NCI-H1092 treated with DMSO at 0.1 percent for 48 hours (cell line): Measurements from ENCODE around the gene ZBTB16.
A peak's percentile ranks its signal among the peaks of the same experiment; 100 is the strongest.

Source experiments
- DNase-seq: peaks from one replicate; lab custom pipeline; 2025; lab: John Stamatoyannopoulos, UW

The ZBTB16 gene

GRCh38 chr11:114130629-114131277, 71.2 kb downstream of the ZBTB16 start:
- DNase-seq = peak; percentile 4

- DNase-seq = peak; percentile 13
Measured at GRCh38 chr11:114131461-114131864, 72.0 kb downstream of the ZBTB16 start.

- peak; percentile 21 for DNase-seq
Measured at GRCh38 chr11:114132417-114132816, 72.9 kb downstream of the ZBTB16 start.

GRCh38 chr11:114132944-114133394, 73.5 kb downstream of the ZBTB16 start:
- DNase-seq = no peak

- DNase-seq = no peak
Measured at GRCh38 chr11:114133548-114134329, 74.2 kb downstream of the ZBTB16 start.

GRCh38 chr11:114134870-114135269, 75.4 kb downstream of the ZBTB16 start:
- no peak for DNase-seq

GRCh38 chr11:114135737-114136151, 76.2 kb downstream of the ZBTB16 start:
- DNase-seq = no peak

- no peak for DNase-seq
Measured at GRCh38 chr11:114136686-114137640, 77.5 kb downstream of the ZBTB16 start.

- DNase-seq = no peak
Measured at GRCh38 chr11:114137838-114138237, 78.3 kb downstream of the ZBTB16 start.

- DNase-seq = no peak
Measured at GRCh38 chr11:114138411-114138810, 78.9 kb downstream of the ZBTB16 start.

GRCh38 chr11:114140826-114141225, 81.3 kb downstream of the ZBTB16 start:
- DNase-seq = no peak

GRCh38 chr11:114141863-114142580, 82.5 kb downstream of the ZBTB16 start:
- no peak for DNase-seq

GRCh38 chr11:114142707-114143106, 83.2 kb downstream of the ZBTB16 start:
- DNase-seq = no peak

- no peak for DNase-seq
Measured at GRCh38 chr11:114145166-114145775, 85.8 kb downstream of the ZBTB16 start.

- DNase-seq = no peak
Measured at GRCh38 chr11:114147375-114148012, 88.0 kb downstream of the ZBTB16 start.

GRCh38 chr11:114148013-114148382, 88.5 kb downstream of the ZBTB16 start:
- DNase-seq = no peak

- DNase-seq = no peak
Measured at GRCh38 chr11:114149689-114150407, 90.3 kb downstream of the ZBTB16 start.

GRCh38 chr11:114150671-114151070, 91.2 kb downstream of the ZBTB16 start:
- DNase-seq = no peak

GRCh38 chr11:114151631-114152030, 92.1 kb downstream of the ZBTB16 start:
- no peak for DNase-seq

- DNase-seq = no peak
Measured at GRCh38 chr11:114152162-114152561, 92.7 kb downstream of the ZBTB16 start.
